HepG2 (cell line): ENCODE results near the gene GALNT9.

Source experiments
- CREB1 ChIP-seq, 2 experiments: fragments of 450-650 bp in 1 of 2; IDR thresholded peaks; 2 replicates each; pipeline ENCODE4 v1.6.1; 2016 to 2017; ENCODE audit warnings: control low read depth in 1 of 2, mild to moderate bottlenecking in 1 of 2, missing compliant biosample characterization in 1 of 2, missing genetic modification characterization in 1 of 2
- CTCF ChIP-seq: sonication (generic); formaldehyde crosslinking; IDR thresholded peaks from 2 replicates; pipeline ENCODE4 v1.5.0; 2020; ENCODE audit warnings: mild to moderate bottlenecking, missing genetic modification reagents, moderate library complexity
- EHMT2 ChIP-seq: fragments of 200-600 bp; sonication (generic); IDR thresholded peaks from 2 replicates; pipeline ENCODE4 v1.7.0; 2017; ENCODE audit warnings: antibody characterized with exemption, low read depth, low read length, borderline replicate concordance
- MAX ChIP-seq: IDR thresholded peaks from 2 replicates; pipeline ENCODE4 v1.6.1; 2012; ENCODE audit warnings: inconsistent platforms
- ZFP91 ChIP-seq: sonication (generic); formaldehyde crosslinking; IDR thresholded peaks from 2 replicates; pipeline ENCODE4 v1.9.0; 2022; ENCODE audit warnings: missing genetic modification reagents, mild to moderate bottlenecking, borderline replicate concordance

- TF ChIP-seq ZFP91 (CRISPR knock-in tag) (no peak), CTCF (CRISPR knock-in tag) (no peak), MAX (no peak), EHMT2 (no peak), CREB1 (IDR thresholded peaks at IDR 0.05) (no peak), CREB1 (CRISPR knock-in tag; IDR thresholded peaks at IDR 0.05) (no peak)
These were observed 78.1 kb downstream of the GALNT9 start for GRCh38 chr12:132251310-132251709.
